ENCODE data around the gene WASF2.

- TF ChIP-seq CTCF (IDR thresholded peaks at IDR 0.05; ENCODE audit: low read length): no peak
- no peak for TF ChIP-seq EZH2 (IDR thresholded peaks at IDR 0.05; ENCODE audit: borderline replicate concordance, low read length)
Measured at GRCh38 chr1:27427816-27428315, 62.1 kb downstream of the WASF2 start.

Data from OCI-LY1 (cell line).